Measurements from ENCODE around the gene XCL1. TPM values are rescaled to one million over a fixed set of nuclear protein-coding genes. Genes with fewer than 3 reads are reported as not detected.

Gene XCL1
- polyA plus RNA-seq, 3 donors = 0.07 TPM; not detected in 2

DNA sequence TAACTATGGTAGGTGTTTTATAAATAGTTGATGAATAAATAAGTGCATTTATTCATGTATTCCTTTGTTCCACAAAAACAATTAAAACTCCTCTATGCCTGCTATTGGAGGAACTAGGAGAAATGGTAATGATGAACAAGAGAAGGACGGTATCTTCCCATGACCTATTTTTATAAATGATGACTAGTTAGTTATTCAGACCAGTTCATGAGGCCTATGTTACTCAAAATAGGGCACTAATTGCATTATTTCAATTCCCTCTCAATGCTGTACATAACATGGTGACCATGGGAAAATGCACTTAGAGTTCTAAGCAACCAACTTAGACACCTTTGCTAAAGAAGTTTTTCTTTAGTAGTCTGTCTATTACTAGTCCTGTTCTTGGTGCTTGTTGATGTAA is 53.1 kb downstream of the XCL1 start:
- no peak overlapping the region for H3K4me2 ChIP-seq (replicated peaks; ENCODE audit: extremely low read depth, low read length, poor library complexity, severe bottlenecking)
- Mint-ChIP-seq H3K27me3 (ENCODE audit: low read depth in 3 of 3) (no peaks in the 10 kb centered on the region), H3K36me3 (no peaks in the 10 kb centered on the region), H3K9me3 (no peaks in the 10 kb centered on the region), H3K27ac (no peak overlapping the region), H3K4me3 (no peak overlapping the region), H3K4me1 (peaks cover 11% of the 10 kb centered on the region)
- no peaks in the 10 kb centered on the region for H3K27me3 ChIP-seq (ENCODE audit: control insufficient read depth in 2 of 2, insufficient read depth in 2 of 2, low read length in 2 of 2)
- H3K27ac ChIP-seq (ENCODE audit: low read depth in 1 of 2, low read length in 2 of 2) = no peak overlapping the region
- peaks cover 5 to 6% of the 10 kb centered on the region in 2 donors for H3K4me1 ChIP-seq (ENCODE audit: control insufficient read depth in 1 of 2, insufficient read depth in 2 of 2, low read length in 2 of 2)
- H2AFZ ChIP-seq (ENCODE audit: insufficient read depth, low read depth, low read length, poor library complexity, severe bottlenecking) = no peak overlapping the region
- no peaks in the 10 kb centered on the region for H3K36me3 ChIP-seq (replicated peaks in 1 of 2; ENCODE audit: control insufficient read depth in 1 of 2, insufficient read depth in 2 of 2, low read length in 2 of 2)
- H4K20me1 ChIP-seq (ENCODE audit: insufficient read depth, low read length) = no peaks in the 10 kb centered on the region
- TF ChIP-seq, protein P1, sequence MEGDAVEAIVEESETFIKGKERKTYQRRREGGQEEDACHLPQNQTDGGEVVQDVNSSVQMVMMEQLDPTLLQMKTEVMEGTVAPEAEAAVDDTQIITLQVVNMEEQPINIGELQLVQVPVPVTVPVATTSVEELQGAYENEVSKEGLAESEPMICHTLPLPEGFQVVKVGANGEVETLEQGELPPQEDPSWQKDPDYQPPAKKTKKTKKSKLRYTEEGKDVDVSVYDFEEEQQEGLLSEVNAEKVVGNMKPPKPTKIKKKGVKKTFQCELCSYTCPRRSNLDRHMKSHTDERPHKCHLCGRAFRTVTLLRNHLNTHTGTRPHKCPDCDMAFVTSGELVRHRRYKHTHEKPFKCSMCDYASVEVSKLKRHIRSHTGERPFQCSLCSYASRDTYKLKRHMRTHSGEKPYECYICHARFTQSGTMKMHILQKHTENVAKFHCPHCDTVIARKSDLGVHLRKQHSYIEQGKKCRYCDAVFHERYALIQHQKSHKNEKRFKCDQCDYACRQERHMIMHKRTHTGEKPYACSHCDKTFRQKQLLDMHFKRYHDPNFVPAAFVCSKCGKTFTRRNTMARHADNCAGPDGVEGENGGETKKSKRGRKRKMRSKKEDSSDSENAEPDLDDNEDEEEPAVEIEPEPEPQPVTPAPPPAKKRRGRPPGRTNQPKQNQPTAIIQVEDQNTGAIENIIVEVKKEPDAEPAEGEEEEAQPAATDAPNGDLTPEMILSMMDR (IDR thresholded peaks at IDR 0.05) = no peak
- no peak overlapping the region for H3K4me3 ChIP-seq (replicated peaks in 1 of 3; ENCODE audit: low read depth in 2 of 3, low read length in 3 of 3)
- DNase-seq = no peak
- no peaks in the 10 kb centered on the region for H3K79me2 ChIP-seq (ENCODE audit: insufficient read depth, low read length)
- no peaks in the 10 kb centered on the region for H3K9me3 ChIP-seq (replicated peaks in 1 of 2; ENCODE audit: control insufficient read depth in 1 of 2, insufficient read depth in 1 of 2, low read length in 2 of 2)
- WGBS (ENCODE audit: insufficient coverage) = no CpG with 5 or more reads among the region's 1 CpG
- no peak overlapping the region for H3K9ac ChIP-seq (ENCODE audit: insufficient read depth, low read length, poor library complexity, severe bottlenecking)
- intact Hi-C loops (cut with micrococcal nuclease) = no loop called here

Other genes starting within 250 kb of the XCL1 start
- gene XCL2, start 32.6 kb upstream of the XCL1 start, polyA plus RNA-seq = 1 to 10 TPM in 1 of 3 donors, under 1 TPM in 1, not detected in 1; 0.56 to 1.9 TPM
- gene DPT, start 152.6 kb downstream of the XCL1 start, polyA plus RNA-seq = not detected